IPS-20b (cell line): Measurements from ENCODE around the gene SEMA3A.
"Not testable (repeated sequence)": the region's sequence is repeated elsewhere in the genome, so short reads cannot be mapped to it uniquely, and the experiment has no call there.

Source experiments
- H3K27ac ChIP-seq: one replicate; pipeline ENCODE4 v1.5.1; 2013; ENCODE audit warnings: low read length
- H3K27me3 ChIP-seq: 2 replicates; pipeline ENCODE4 v1.6.1; 2013; ENCODE audit warnings: mild to moderate bottlenecking, low read length, inconsistent platforms; ENCODE audit not compliant: insufficient read depth
- H3K36me3 ChIP-seq: 2 replicates; pipeline ENCODE4 v1.6.1; 2013; ENCODE audit warnings: low read depth, mild to moderate bottlenecking, inconsistent platforms, low read length, moderate library complexity; ENCODE audit not compliant: insufficient read depth
- H3K4me1 ChIP-seq: 2 replicates; pipeline ENCODE4 v1.6.1; 2013; ENCODE audit warnings: mild to moderate bottlenecking, control low read depth, inconsistent platforms, low read length, moderate library complexity; ENCODE audit not compliant: insufficient read depth
- H3K4me3 ChIP-seq: 2 replicates; pipeline ENCODE4 v1.5.1; 2013; ENCODE audit warnings: mild to moderate bottlenecking, low read length, inconsistent platforms
- H3K9ac ChIP-seq: 2 replicates; pipeline ENCODE4 v1.6.1; 2013; ENCODE audit warnings: low read depth, mild to moderate bottlenecking, inconsistent platforms, low read length, moderate library complexity
- H3K9me3 ChIP-seq: 2 replicates; pipeline ENCODE4 v1.6.1; 2013; ENCODE audit warnings: mild to moderate bottlenecking, low read depth, low read length, inconsistent platforms; ENCODE audit not compliant: insufficient read depth

The SEMA3A gene

DNA sequence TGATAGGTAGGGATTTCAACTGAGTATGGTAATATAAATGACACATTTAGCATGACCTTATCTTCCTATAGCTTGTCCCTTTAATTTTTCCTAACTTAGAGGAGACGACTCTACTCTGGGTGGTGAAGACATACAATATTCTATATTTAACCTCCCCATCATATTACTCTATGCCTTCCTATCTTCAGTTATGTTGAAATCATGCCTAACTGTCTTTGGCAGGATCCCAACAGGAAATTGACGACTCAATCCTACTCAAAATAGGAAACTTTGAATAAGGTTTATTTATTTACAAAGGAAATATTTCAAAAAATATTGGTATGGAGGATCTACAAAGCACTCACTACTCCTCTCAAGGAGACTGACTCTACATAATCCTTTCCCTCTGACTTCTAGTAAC is 24.1 kb upstream of the SEMA3A start:
- Histone ChIP-seq H3K9ac (no peak overlapping the region), H3K27ac (no peak overlapping the region)

DNA sequence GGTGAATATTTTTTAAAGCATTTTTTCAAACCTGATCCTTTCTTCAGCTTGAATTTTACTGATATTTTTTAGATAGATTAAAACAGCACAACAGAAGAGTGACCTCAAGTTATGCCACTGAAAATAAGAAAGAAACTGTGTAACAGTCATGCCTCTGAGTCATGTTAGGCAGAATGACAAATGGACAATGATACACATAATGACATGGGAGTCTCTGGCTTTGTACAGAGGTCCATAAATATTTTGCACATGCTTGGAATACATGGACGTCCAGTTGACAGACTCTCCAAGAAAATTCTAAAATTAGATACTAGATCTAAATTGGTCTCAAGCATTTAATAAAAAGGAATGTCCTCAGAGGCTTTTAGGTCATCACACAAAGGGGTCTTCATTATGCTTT is 21.9 kb upstream of the SEMA3A start:
- H3K36me3 ChIP-seq: no peaks in the 10 kb centered on the region; the same call in none of the 2 replicates
- H3K4me1 ChIP-seq: peaks cover 5% of the 10 kb centered on the region; the same call in 1 of the 2 replicates
- H3K27ac ChIP-seq: no peak overlapping the region
- H3K9me3 ChIP-seq: peaks cover 12% of the 10 kb centered on the region; the same call in 1 of the 2 replicates
- H3K9ac ChIP-seq: no peak overlapping the region
- H3K4me3 ChIP-seq: no peak overlapping the region
- no peaks in the 10 kb centered on the region for H3K27me3 ChIP-seq

More for the DNA sequence above, 24.1 kb upstream of the SEMA3A start:
- H3K9me3 ChIP-seq: peaks cover 12% of the 10 kb centered on the region; the same call in 1 of the 2 replicates
- H3K4me1 ChIP-seq: peaks cover 5% of the 10 kb centered on the region; the same call in 1 of the 2 replicates
- no peaks in the 10 kb centered on the region for H3K27me3 ChIP-seq
- no peak overlapping the region for H3K4me3 ChIP-seq
- no peaks in the 10 kb centered on the region; the same call in none of the 2 replicates for H3K36me3 ChIP-seq

DNA sequence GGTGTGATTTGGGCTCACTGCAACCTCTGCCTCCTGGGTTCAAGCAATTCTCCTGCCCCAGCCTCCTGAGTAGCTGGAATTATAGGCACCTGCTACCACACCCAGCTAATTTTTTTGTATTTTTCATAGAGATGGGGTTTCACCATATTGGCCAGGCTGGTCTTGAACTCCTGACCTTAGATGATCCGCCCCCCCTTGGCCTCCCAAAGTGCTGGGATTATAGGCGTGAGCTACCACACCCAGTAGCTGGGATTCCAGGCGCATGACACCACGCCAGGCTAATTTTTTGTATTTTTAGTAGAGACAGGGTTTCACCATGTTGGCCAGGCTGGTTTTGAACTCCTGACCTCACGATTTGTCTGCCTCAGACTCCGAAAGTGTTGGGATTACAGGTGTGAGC is 20.2 kb upstream of the SEMA3A start:
- not testable (repeated sequence) for H3K36me3 ChIP-seq, H3K27me3 ChIP-seq, H3K9ac ChIP-seq, H3K27ac ChIP-seq, H3K4me3 ChIP-seq, H3K9me3 ChIP-seq
- peaks cover 11% of the 10 kb centered on the region for H3K4me1 ChIP-seq

DNA sequence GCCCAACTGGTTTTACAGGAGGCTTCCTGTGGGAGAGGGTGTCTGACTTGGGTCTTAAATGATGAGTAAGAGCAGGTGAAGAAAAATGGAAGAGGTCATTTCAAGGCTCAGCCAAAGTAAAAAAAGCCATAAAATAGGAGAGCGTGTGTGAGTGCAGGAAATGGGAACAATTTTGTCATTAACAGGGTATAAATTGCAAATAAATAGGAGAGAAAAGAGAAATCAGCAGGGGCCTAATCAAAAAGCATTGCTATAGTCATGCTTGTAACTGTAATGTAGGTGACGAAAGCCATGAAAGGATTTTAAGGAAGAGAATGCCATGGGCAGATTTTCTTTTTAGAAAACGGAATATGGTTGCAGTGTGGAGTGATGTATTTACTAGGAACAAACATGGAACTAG is 15.7 kb upstream of the SEMA3A start:
- Histone ChIP-seq H3K27me3 (no peaks in the 10 kb centered on the region), H3K27ac (no peak overlapping the region)

DNA sequence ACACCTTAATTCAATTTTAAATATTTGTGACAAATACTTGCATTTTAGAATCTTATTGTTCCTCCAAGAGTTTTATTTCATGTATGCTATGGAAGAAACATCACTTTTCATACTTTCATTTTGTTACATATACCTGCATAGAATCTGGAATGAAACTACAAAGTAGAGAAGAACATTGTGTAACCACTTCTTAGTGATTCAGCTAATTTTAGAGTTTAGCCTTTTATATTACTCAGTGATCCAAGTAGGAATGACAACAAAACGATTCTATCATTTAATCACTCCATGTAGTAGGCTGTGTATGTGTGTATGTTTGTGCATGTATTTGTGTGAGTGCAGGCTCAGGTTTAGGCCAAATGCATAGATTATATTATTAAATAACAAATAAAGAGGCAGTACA is 14.4 kb upstream of the SEMA3A start:
- Histone ChIP-seq H3K9me3 (no peaks in the 10 kb centered on the region), H3K4me3 (no peak overlapping the region), H3K4me1 (peaks cover 29% of the 10 kb centered on the region), H3K9ac (no peak overlapping the region), H3K36me3 (no peaks in the 10 kb centered on the region), H3K27ac (no peak overlapping the region), H3K27me3 (no peaks in the 10 kb centered on the region)

More for the DNA sequence above, 15.7 kb upstream of the SEMA3A start:
- Histone ChIP-seq H3K9me3 (no peaks in the 10 kb centered on the region), H3K4me1 (peaks cover 21% of the 10 kb centered on the region), H3K9ac (no peak overlapping the region), H3K36me3 (no peaks in the 10 kb centered on the region), H3K4me3 (no peak overlapping the region)

DNA sequence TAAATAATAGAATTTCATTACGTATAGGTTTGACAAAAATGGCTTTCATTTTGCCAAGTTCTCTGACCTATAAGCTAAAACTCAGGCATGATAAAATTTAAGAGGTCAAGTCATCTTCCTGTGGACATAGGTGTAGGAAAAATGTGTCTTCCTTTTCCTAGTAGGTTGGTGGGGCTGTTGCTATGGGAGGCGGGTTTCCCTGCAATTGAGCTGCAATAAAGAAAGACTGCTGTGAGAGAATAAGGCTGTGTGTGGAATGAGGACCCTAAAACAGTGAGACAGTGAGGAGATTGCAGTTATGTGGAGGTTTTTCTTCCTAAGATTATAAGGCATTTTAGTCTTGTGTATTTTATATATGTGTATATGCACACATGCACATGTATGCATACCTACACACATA is 13.0 kb upstream of the SEMA3A start:
- Histone ChIP-seq H3K4me1 (peaks cover 34% of the 10 kb centered on the region), H3K27ac (no peak overlapping the region), H3K36me3 (no peaks in the 10 kb centered on the region), H3K27me3 (no peaks in the 10 kb centered on the region), H3K9ac (peak overlapping the region; percentile 1; the same call in 1 of the 2 replicates), H3K4me3 (peak overlapping the region; percentile 24; the same call in 1 of the 2 replicates), H3K9me3 (no peaks in the 10 kb centered on the region)

DNA sequence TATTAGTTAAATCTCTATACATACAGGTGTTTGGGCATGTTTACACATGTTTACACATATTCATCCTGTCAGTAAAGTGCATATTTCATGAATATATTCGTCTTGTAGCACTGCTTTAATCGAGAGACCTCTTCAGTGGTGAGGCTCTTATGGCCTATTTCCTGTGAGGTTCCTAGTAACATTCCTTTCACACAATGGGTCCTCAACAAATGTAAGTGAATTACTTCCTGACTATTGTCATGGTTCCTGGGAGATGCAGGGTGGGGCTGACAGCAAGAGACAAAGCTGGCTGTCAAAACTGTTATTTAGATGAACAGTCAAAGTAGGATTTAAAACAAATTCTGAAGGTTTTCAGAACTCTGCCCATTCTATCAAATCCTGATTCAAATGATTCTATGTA is 12.4 kb upstream of the SEMA3A start:
- H3K9ac ChIP-seq: no peak overlapping the region; the same call in 1 of the 2 replicates
- peak overlapping the region; percentile 24; the same call in 1 of the 2 replicates for H3K4me3 ChIP-seq
- H3K27ac ChIP-seq: no peak overlapping the region
- peaks cover 36% of the 10 kb centered on the region for H3K4me1 ChIP-seq
- H3K27me3 ChIP-seq: no peaks in the 10 kb centered on the region
- no peaks in the 10 kb centered on the region for H3K9me3 ChIP-seq
- H3K36me3 ChIP-seq: no peaks in the 10 kb centered on the region

DNA sequence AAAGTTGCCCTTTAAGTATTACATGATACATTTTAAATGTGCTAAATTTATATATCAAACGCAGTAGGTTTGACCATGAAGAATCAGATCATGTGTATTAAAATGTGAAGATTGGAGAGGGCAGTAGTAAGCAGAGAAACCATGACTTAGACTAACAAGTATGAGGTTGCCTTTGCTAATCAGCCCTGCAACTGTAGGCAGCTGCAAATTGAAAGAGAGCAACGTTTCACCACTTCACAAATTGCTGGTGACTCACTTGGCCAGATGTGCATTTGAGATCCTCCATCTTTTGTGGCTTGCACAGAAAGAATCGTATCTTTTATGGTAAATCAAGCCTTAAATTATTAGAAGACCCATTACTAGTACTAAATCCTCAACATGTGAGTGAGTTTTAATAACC is 10.1 kb upstream of the SEMA3A start:
- H3K27ac ChIP-seq: no peak overlapping the region
- H3K36me3 ChIP-seq: no peaks in the 10 kb centered on the region
- no peaks in the 10 kb centered on the region for H3K9me3 ChIP-seq
- H3K9ac ChIP-seq: no peak overlapping the region
- peaks cover 52% of the 10 kb centered on the region for H3K4me1 ChIP-seq
- no peak overlapping the region for H3K4me3 ChIP-seq
- no peaks in the 10 kb centered on the region for H3K27me3 ChIP-seq

DNA sequence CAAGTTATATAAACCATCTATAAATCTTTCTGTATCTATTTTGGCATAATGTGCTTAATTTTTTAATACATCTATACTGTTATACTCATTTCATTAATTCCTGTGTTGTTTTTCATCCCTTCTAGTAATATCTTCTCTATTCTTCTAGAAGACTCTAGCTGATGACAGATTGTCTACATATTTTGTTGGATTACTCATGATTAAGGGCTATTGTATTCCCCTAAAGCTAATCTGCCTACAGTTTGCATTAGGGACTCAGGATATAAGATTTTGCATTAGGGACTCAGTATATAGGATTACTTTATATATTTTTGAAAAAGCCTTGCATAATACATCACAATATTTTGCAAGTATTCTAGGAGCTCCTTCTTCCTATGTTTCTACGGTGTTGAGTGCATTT is 8.3 kb upstream of the SEMA3A start:
- H3K27me3 ChIP-seq: no peaks in the 10 kb centered on the region
- peaks cover 60% of the 10 kb centered on the region for H3K4me1 ChIP-seq
- H3K27ac ChIP-seq: no peak overlapping the region
- H3K36me3 ChIP-seq: no peaks in the 10 kb centered on the region
- H3K9ac ChIP-seq: no peak overlapping the region
- H3K9me3 ChIP-seq: no peaks in the 10 kb centered on the region
- H3K4me3 ChIP-seq: no peak overlapping the region

DNA sequence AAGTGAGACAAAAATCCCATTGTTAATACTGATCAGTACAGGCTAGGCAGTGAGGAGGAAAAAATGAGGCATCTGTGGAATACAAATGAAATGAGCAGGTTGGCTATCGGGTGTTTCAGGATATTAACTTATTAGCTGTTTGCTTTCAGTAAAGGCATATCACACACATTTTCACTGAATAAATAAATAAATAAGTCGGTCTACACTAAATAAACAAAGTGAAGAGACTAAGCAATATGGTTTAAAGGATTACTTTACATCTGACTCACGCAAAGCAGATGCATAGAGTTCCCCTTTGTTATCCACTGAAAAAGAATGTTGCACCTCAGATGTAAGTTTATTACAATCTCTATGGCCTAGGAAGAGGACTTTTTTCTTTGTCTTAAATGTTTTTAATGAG is 6.3 kb upstream of the SEMA3A start:
- H3K27me3 ChIP-seq: no peaks in the 10 kb centered on the region
- H3K9me3 ChIP-seq: no peaks in the 10 kb centered on the region
- no peaks in the 10 kb centered on the region for H3K36me3 ChIP-seq
- H3K9ac ChIP-seq: peak overlapping the region; percentile 59; the same call in 1 of the 2 replicates
- peaks cover 56% of the 10 kb centered on the region for H3K4me1 ChIP-seq
- H3K27ac ChIP-seq: peak overlapping the region; percentile 57
- H3K4me3 ChIP-seq: no peak overlapping the region

DNA sequence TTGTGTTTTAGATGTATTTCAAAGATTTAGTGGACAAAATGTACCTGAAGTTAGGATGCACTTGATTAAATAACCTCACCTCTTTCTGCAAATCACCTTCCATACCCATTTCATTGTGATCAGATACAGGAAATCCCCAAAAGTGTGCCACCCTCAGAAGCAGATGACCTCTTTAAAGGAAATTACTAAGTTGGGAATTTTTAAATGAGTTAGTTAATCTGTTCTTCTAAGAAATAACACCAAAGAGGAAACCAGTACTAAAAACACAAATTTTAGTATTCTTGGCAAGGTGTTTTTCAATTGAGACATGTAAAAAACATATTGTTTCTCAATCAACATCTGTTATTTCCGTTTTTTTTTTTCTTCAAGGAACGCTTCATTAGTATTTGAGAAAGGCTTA is 4.6 kb upstream of the SEMA3A start:
- Histone ChIP-seq H3K27ac (peak overlapping the region; percentile 72), H3K36me3 (no peaks in the 10 kb centered on the region), H3K9ac (peak overlapping the region; percentile 40; the same call in 1 of the 2 replicates), H3K27me3 (no peaks in the 10 kb centered on the region), H3K4me1 (peaks cover 54% of the 10 kb centered on the region), H3K9me3 (no peaks in the 10 kb centered on the region), H3K4me3 (no peak overlapping the region)

DNA sequence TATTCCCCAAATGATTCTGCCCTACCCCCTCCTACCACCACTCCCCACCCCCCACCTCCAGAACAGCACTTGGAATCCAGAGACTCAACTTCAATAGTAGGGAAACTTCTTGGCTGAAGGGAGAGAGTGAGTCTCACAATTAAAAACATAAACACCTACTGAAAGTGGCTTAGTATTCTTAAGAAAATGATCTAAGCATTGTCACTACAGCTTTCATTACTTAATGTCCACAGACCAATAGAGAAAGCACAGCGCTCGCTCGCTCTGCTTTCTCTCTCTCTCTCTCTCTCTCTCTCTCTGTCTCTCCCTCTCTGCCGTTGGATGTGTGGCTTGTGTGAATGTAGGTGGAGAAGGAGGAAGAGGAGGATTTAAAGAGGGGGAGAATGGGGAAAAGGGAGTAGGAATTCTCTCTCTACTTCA is 1.5 kb upstream of the SEMA3A start:
- Histone ChIP-seq H3K27ac (peak overlapping the region; percentile 32), H3K4me3 (peak overlapping the region; percentile 89), H3K4me1 (peaks cover 48% of the 10 kb centered on the region)

More for the DNA sequence above, 1.5 kb upstream of the SEMA3A start:
- Histone ChIP-seq H3K36me3 (no peaks in the 10 kb centered on the region), H3K27me3 (no peaks in the 10 kb centered on the region), H3K9ac (peak overlapping the region; percentile 76; the same call in 1 of the 2 replicates), H3K9me3 (no peaks in the 10 kb centered on the region)
